ENCODE measurements around the gene DYDC2.
A peak's percentile ranks its signal among the peaks of the same experiment; 100 is the strongest.

DYDC2 gene

DNA sequence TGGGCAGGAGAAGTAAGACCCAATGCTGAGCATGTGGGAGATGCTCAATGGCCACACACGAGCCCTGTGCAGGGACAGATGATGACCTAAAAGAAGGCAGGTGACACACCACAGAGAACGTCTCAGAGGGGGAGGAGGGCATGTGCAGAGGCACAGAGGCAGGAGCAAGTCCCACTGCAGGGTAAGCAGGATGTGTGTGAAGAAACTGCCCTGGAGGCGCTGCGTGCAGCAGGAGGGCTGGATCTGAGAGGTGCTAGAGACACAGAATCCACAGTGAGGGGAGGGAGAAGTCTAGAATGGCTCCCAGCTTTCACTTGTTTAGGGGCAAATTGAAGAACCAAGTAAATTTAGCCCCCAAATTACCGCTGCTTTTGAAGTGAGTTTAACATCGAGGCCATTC is 14.9 kb downstream of the DYDC2 start:
- no peak for DNase-seq

DNA sequence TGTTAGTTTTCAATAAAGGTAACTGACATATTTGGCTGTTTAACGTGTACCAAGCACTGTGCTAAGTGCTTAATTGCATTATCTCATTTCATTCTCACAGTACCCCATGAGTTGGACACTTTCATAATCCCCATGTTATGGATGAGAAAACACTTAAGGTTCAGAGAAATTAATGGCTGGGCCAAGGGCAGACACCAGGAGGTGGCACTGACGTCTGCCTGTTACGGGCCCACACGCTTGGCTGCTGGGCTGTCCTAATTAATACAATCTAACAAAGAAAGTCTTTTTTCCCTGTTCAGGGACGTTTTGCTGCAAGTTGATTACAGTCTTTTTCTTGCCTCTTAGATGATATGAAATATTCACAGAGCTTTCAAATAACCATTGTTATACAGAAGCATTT is 16.1 kb downstream of the DYDC2 start:
- DNase-seq, result peak in 6 of 56 donors; percentile 9 to 45 (median 12)

DNA sequence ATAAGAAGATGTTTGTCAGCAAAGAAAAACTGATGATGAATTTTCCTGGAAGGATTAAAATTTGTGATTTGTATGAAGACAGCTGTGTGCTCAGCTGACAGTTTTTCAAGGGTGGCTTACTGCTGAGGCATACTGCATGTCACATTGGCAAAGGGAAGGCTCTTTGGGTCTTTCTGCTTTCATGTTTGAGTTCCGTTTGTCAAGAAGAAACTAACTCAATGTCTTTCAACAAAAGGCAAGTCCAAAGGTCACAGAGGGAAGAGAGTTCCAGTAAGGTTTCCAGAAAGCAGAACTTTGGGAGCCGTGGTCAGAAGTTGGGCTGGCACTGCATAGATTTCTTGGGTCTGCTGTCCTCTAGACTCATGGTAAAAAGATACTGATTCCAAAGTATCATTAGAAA is 16.9 kb downstream of the DYDC2 start:
- no peak for DNase-seq

DNA sequence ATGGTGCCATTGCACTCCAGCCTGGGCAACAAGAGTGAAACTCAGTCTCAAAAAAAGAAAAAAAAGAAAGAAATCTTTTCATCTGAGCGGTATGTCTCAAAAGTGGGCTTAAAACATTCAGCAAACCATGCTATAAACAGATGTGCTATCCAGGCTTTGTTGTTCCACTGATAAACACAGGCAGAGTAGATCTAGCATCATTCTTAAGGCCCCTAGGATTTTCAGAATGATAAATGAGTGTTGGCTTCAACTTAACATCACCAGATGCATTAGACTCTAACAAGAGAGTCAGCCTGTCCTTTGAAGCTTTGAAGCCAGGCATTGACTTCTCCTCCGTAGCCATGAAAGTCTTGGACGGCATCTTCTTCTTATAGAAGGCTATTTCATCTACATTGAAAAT is 23.1 kb downstream of the DYDC2 start:
- DNase-seq, result no peak

DNA sequence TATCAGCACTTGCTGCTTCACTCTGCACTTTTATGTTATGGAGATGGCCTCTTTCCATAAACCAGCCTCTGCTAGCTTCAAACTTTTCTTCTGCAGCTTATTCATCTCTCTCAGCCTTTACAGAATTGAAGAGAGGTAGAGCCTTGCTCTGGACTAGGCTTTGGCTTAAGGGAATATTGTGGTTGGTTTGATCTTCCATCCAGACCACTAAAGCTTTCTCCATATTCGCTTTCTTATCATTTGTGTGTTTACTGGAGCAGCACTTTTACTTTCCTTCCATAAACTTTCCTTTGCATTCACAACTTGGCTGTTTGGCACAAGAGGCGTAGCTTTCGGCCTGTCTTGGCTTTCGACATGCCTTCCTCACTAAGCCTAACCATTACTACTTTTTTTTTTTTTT is 23.6 kb downstream of the DYDC2 start:
- no peak for DNase-seq

DNA sequence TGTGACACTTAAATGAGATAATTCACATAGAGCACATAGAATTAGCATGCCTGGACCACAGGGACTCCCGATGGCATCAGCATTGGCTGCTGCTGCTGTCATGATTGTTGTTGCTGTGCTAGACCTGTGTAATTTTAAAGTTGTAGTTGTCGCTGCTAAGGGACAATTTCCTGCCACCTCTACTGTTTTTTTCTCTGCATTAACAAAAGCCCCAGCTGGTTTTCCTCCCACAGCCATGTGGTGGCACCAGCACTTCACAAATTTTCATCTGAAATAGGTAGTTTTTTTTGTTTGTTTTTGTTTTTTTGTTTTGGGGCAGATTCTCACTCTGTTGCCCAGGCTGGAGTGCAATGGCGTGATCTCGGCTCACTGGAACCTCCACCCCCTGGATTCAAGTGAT is 26.4 kb downstream of the DYDC2 start:
- peak in 7 of 56 donors; percentile 4 to 28 (median 11) for DNase-seq

DNA sequence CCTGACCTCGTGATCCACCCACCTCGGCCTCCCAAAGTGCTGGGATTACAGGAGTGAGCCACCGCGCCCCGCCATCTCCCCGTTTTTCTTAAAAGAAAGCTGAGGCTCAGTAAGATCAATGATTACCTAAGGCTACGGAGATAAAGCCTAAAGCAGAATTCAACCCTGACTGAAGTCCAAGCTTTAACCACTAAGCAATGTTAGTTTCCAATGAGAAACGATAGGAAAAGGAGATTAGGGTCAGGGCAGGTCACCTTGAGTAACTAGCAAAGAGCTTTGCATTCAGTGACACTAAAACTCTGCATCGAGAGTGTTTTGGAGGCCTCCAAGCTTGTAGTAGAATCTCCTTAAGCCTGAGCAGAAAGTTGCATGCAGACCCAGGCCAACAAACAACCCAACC is 34.2 kb downstream of the DYDC2 start:
- no peak for DNase-seq

DNA sequence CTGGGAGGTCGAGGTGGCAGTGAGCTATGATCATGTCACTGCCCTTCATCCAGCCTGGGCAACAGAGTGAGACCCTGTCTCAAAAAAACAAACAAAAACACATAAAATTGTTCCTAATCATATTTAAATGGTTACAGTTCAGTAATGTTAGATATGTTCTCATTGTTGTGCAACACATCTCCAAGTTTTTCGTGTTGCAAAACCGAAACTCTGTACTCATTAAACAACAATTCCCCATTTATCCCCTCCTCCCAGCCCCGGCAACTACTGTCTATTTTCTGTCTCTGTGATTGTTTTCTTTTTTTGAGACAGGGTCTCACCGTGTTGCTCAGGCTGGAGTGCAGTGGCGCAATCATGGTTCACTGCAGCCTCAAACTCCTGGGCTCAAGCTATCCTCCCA is 35.7 kb downstream of the DYDC2 start:
- no peak for DNase-seq

DNA sequence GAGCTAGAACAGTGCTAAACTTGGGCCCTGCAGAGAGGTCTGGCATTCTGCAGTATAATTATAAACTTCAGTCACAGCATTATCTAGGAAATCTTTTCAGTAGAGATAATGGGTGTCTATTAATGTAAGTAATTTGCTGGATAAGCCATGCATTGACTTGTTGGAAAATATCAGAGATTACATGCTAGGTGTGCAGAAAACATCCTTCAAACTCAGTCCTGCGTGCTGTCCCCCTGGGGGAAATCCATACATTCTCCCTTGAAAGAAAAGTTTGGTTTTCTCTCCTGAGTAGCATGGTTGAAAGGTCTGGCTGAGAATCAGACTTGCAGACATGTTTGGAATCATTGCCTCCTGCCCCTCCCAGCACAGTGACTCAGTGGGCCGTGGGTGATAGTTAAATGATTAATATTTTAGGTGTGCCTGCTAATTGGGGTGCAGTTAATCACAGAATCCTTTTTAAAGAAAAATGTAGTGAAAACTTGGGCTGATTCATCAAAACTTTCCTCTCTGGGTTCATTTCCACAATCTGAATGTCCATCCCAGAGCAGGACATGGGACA is 37.9 kb downstream of the DYDC2 start:
- no peak for DNase-seq

DNA sequence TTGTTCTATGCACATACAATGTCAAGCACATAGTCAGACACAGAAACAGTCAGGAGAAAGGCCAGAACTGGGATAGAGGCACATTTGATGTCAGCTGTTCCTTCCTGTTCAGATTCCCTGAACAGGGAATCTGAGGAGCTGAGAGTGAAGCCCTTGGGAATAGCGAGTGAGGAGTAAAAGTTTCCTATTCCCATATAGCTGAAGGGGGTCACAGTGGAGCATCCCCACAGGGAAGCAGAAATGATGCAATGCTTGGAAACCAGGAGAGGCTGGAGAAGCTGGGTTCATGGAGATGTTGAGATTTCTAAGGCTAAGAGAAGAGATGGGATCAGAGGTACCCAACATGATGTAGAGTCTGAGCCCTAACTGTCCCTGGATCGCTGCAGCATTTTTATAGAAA is 40.4 kb downstream of the DYDC2 start:
- no peak for DNase-seq

DNA sequence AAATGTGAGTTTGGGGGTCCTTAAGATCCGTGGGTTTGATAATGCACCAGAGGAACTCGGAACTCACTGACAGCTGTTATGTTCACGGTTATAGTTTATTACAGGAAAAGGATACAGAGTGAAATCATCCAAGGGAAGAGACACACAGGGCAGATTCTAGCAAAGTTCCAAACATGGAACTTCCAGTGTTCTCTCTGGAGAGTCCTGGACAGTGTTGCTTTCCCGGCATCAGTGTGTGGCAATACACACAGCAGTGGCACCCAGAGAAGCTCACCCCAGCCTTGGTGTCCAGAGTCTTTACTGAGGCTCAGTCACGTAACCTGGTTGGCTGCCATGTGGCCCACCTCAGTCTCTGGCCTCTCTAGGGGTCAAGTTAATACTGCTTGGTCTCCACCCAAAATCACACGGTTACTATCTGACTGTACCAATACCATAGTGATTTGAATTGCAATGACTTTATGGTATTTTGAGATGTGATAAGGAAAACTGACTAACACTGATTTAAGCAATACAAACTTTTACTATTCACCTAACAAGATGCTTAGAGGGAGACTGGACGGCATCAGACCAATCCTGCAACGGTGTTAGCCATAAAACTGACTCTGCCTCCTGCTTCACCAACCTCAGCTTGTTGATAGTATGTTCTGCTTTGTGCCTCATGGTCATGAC is 43.7 kb downstream of the DYDC2 start:
- no peak for DNase-seq

DNA sequence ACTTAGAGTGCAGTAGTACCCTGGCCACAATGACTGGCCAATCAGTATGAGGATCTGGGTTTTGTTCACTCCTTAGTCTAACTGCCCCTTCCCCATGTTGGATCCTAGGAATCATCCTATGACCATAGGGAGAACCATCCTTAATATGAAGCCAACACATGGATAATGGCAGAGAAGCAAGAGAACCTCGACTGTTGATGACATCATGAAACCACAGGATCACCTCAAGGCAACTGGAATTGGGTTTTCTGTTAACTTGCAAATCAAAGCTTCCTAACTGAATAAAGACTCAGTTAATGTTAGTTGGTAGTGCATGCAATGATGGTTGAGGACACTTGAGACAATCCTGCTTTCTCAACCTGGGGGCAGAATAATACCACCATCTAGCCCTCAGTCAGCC is 48.5 kb downstream of the DYDC2 start:
- DNase-seq, result no peak

DNA sequence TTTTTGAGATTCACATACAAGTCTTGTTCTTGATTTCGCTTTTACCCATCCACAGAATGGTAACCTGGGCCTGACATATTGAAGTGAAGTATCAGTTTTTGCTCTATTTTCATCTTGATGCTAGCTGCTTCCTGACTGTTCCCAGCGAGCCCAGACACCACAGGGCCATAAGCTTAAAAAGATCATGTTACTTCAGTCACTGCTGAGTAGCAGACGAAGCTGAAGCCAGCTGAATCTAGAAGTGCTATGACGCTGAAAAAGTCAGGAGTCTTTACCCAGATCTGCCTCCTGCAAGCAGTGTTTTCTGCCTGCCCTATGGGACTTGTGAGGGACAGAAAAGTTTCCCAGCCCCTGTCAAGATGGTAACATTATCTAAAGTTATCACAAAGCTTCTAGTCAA is 49.0 kb downstream of the DYDC2 start:
- no peak for DNase-seq

DNA sequence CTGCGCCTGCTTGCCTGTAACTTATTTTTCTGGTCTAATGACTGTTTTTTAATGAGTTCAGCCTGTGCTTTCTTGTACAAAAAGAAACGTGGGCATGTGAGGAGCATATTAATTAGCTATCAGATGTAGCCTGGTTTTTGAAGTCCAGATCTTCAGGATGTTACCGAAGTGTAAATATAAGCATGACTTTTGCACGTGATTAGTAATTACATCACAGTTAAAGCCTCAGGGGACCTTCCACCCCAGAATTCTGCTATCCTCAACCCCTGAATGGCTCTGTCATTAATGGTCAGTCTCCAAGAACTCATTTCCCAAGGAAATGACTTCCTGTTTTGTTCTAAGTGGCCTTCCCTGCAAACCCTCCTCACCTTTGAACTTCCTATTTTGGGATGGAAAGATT is 49.6 kb downstream of the DYDC2 start:
- DNase-seq, result peak in 1 of 56 donors; percentile 17

DNA sequence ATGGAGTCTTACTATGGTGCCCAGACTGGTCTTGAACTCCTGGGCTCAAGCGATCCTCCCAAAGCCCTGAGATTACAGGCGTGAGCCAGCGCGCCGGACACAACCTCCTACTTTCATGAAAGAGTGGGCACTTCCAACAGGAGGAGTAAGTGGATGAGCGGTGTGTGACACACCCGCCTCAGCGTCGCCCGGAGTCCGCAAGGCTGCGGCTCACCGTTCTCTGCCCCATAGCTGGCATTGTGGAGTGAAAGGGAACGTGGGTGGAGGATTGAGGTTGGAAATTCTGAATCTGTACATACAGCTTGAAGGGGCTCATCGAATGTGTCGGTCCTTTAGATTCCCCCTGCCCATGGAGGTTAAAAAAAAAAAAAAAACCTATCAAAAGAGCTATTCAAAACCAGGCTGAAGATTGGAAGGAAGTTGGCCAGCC is 51.2 kb downstream of the DYDC2 start:
- DNase-seq, result peak in 6 of 56 donors; percentile 19 to 50 (median 36)

DNA sequence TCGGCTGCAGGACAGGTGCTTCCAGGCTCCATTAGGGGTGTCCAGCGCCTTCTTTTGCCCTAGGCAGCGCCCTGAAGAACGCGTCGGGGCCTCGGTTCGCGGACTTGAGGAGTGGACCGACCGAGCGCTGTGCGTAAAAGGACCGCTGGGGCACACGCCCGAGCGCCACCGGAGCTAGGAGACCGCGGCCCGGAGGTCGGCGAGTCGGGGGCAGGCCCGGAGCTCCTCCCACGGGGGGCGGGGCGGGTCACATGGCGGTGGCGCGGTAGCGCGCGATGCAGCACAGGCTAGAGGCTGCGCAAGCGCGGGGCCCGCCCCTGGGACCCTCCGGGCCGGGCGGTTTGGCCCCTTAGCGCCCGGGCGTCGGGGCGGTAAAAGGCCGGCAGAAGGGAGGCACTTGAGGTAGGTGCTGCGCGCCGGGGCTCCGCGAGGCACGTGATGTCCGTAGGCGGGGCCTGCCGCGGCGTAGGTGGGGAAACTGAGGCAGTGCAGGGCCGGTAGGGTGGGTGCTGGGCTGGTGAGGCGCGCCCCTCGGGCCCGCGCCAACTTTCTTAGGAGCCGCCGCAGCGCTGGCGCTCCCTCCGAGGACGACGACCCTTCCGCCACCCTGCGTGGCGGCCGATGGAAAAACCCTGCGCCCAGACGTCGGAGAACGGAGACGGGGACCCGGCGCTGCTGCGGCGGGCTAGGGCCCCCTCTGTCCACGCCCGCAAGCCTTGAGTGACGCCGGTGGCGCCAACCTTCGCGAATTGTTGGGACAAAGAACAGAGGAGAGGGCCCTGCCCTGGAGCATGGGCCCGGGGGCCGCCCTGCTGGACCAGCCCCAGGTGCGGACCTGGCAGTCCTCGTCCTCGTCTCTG is 51.9 kb downstream of the DYDC2 start, which contains the start of gene PRXL2A:
PRXL2A (plus strand) TSS at position 310 of the 860 bp plus-strand sequence. CDS start 11,917 bp downstream, outside the sequence.
- peak in 52 of 56 donors; percentile 25 to 88 (median 69) for DNase-seq

DNA sequence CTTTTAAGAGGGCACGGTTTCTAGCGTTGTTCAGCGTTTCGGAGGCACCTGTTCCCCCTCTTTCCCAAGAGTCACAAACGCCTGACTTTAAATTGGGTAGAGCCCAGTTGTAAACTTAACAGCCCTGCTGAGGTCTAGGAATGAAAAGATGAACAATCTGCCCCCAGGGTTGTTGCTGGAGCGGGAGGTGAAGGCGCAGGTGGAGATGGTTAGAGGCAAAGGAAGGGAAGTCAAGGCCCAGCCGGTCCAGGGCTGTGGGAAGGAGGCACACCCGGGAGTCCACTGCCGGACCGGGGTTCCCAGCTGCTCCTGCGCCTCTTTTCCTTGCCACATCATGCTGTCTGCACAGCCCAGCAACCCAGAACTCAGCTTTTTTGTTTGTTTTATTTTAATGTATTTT is 52.5 kb downstream of the DYDC2 start:
- peak in 4 of 56 donors; percentile 9 to 47 (median 28) for DNase-seq

DNA sequence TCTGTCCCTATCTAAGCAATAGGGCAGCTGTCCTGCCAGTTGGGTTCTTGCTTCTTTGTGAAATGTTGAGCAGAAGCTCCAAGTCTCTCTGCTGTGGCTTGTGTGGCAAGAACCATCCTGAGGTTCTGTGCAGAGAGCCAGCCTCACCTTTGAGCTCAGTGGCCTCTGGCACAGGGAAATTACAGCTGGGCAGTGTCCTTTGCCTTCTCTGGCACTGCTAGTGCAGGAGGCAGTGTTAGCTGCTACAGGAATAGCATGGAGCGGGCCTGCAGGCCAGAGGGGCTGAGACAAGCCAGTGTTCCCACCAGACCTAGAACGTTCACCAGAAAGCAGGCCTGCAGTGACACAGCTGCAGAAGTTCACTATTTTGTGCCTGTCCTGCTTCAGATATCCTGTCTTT is 53.5 kb downstream of the DYDC2 start:
- peak in 1 of 56 donors; percentile 15 for DNase-seq

DNA sequence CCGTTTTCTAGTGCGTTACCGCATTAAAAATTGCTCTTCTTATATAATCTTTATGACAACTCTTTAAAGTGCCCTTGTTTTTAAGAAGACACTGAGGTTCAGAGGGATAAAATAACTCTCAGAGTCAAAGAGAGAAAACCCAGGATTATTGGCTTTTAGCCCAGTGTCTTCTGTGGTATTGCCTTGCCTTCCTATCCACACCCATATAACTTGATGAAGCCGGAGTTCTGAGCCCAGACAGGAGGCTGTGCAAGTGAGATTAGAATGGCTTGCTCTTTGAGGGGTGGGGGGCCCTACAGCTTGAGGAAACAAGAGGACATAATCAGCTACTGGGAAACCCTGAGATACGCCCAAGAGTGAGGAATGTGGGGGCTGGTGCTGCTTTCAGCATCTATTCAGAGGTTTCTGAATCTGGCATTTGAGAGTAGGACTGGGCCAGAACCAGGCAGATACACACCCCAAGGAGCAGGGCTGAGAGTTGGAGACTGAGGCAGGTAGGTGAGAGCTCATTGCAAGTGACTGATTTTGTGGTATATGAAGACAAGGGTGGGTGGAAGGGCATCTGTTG is 54.1 kb downstream of the DYDC2 start:
- peak in 1 of 56 donors; percentile 10 for DNase-seq

DNA sequence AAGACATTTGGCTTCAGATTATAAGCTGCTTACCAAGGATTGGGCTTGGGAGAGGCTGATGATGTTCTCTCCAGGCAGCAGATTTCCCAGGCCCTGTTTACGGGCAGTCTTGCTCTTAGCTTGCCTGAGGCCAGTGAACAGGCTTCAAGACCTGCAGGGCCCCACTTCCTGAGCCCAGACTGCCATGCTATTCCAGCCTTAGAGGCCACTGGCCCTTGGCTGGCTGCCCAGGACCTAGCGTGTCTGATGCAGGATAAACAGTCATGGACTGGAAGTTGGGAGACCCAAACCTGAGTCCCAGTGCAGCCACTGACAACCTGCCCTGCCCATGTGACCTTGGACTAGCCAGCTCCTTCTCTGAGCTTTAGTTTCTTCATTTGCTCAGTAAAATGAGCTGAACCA is 54.7 kb downstream of the DYDC2 start:
- peak in 11 of 56 donors; percentile 11 to 40 (median 22) for DNase-seq

DNA sequence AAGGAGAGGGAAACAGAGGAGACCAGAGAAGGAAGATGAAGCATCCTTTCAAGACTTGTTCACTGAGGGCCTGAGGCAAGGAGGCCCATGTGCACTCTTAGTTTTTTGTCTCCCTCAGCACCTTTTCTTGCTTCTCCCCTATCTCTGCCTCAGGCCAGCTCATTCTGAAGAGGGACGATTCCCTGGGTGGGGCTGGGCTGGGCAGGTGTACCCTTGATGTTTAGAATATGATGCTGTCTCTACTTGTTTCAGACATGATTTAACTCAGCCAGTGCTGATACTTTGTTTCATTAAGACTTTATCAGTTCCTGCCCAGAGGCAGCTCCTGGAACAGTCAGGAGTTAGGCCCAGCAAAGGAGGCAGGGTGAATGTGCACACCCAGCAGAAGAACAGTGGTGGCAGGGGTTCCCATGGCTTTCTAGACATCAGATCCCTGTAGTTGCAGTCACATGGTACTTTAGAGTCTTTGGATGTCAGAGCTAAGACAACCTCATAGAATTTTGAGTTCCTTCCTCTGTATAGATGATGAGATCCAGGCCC is 55.2 kb downstream of the DYDC2 start:
- no peak for DNase-seq

DNA sequence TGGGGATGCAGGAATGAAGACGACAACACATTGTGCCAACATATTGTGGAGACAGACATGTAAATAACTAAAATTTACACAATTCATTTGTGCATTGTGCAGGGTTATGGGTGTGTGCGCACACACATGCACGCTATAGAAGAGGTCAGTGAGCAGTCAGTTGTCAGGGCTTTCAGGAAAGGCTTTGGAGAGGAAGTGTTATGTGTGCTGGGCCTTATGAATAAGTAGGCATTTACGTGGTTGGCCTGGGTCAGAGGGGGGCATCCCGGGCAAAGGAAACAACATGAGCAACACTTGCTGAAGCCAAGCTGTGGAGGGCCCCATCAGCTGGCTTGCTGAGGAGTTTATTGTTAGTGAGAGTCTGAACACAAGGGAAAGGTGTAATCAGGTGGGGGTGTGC is 55.9 kb downstream of the DYDC2 start:
- no peak for DNase-seq

Measured in amygdala (tissue), 56 donors.